Measurements from ENCODE around the gene WASF3.
"Not testable (repeated sequence)": the region's sequence is repeated elsewhere in the genome, so short reads cannot be mapped to it uniquely, and the experiment has no call there.

WASF3 gene

GRCh38 chr13:26722321-26722720, 164.8 kb downstream of the WASF3 start:
- DNase-seq, result no peak

- not testable (repeated sequence) for DNase-seq
Measured at GRCh38 chr13:26723620-26724019, 166.1 kb downstream of the WASF3 start.

GRCh38 chr13:26726684-26727083, 169.2 kb downstream of the WASF3 start:
- DNase-seq, result no peak

- no peak for DNase-seq
Measured at GRCh38 chr13:26727122-26727521, 169.6 kb downstream of the WASF3 start.

- DNase-seq, result no peak
Measured at GRCh38 chr13:26727633-26728032, 170.2 kb downstream of the WASF3 start.

- DNase-seq, result no peak
Measured at GRCh38 chr13:26735677-26736076, 178.2 kb downstream of the WASF3 start.
